ENCODE data around the gene AURKAIP1. TPM values are rescaled to one million over a fixed set of nuclear protein-coding genes. Genes with fewer than 3 reads are reported as not detected.

Gene AURKAIP1
- total RNA-seq, 1 experiment from 2014 or later: 823 TPM

DNA sequence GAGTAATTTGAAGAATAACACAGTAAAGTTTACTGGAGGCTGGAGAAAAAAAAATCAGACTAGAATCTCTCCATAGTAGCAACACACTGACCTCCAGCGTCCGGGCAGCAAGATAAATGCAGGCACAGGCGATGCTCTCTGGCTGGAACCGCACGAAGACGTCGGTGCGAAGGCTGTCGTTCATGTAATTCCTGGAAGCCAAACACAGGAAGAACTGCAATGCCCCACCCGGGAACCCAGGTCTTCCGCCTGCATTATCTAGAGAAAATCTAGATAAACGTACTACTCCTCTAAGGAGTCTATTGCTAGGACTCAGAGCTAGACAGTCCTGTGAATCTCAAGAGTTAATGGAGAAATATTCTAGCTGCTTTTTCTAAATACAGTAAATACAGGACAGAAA is 15.7 kb upstream of the AURKAIP1 start:
- H3K9me3 ChIP-seq (ENCODE audit: low read length): no peaks in the 10 kb centered on the region
- H3K9ac ChIP-seq (ENCODE audit: low read length): no peak overlapping the region
- H2AFZ ChIP-seq (ENCODE audit: low read length): no peak overlapping the region
- no peak overlapping the region for H3K4me2 ChIP-seq (ENCODE audit: low read length)
- no peak for TF ChIP-seq EZH2 (IDR thresholded peaks at IDR 0.05; ENCODE audit: low read length, unreplicated experiment)
- TF ChIP-seq CTCF (conservative IDR thresholded peaks at IDR 0.05; ENCODE audit: low read depth, low read length): no peak
- TF ChIP-seq EZH2phosphoT487 (IDR thresholded peaks at IDR 0.05; ENCODE audit: borderline replicate concordance, low read length): no peak
- intact Hi-C loops (cut with micrococcal nuclease): no loop called here
- H3K27ac ChIP-seq (ENCODE audit: low read length): no peak overlapping the region
- H3K36me3 ChIP-seq (ENCODE audit: low read depth, low read length): peaks cover 94% of the 10 kb centered on the region
- H3K4me3 ChIP-seq (ENCODE audit: low read length): no peak overlapping the region
- H3K9me2 ChIP-seq (replicated peaks; ENCODE audit: low read length): no peaks in the 10 kb centered on the region
- no peaks in the 10 kb centered on the region for H3K4me1 ChIP-seq (ENCODE audit: insufficient read depth, low read length)
- ChIA-PET POLR2A (ENCODE audit: unreplicated experiment) (no interaction called here), CTCF (no interaction called here)
- TSS peak; percentile 21 for BruUV-seq (replicated peaks)
- ATAC-seq (no peak), DNase-seq (no peak)
- H3F3A ChIP-seq (ENCODE audit: low read length, unreplicated experiment): no peaks in the 10 kb centered on the region
- no peaks in the 10 kb centered on the region for H3K27me3 ChIP-seq (ENCODE audit: low read length)
- peaks cover 74% of the 10 kb centered on the region for H3K79me2 ChIP-seq (ENCODE audit: low read length)
- 0 out of 2 replicates have a peak, but pooled peaks cover 11% of the 10 kb centered on the region for H4K20me1 ChIP-seq (ENCODE audit: low read length)

- intact Hi-C loops (cut with micrococcal nuclease): no loop called here
These were observed 13.1 kb upstream of the AURKAIP1 start for GRCh38 chr1:1388078-1388472.

More at GRCh38 chr1:1388078-1388472, 13.1 kb upstream of the AURKAIP1 start:
- 0 out of 2 replicates have a peak, but pooled peaks cover under 1% of the 10 kb centered on the region for H4K20me1 ChIP-seq (ENCODE audit: low read length)
- no peaks in the 10 kb centered on the region for H3K4me1 ChIP-seq (ENCODE audit: insufficient read depth, low read length)
- DNase-seq: no peak
- peaks cover 68% of the 10 kb centered on the region for H3K79me2 ChIP-seq (ENCODE audit: low read length)
- CTCF ChIA-PET: interaction anchor here (0.6 kb wide), 1 partner anchor 118 kb away, joined by 4 read pairs; no protein-coding TSS in a partner anchor
- H3K36me3 ChIP-seq (ENCODE audit: low read depth, low read length): peaks cover 83% of the 10 kb centered on the region
- H3K9ac ChIP-seq (ENCODE audit: low read length): no peak overlapping the region
- no peaks in the 10 kb centered on the region for H3K27me3 ChIP-seq (ENCODE audit: low read length)
- no peaks in the 10 kb centered on the region for H3K9me2 ChIP-seq (replicated peaks; ENCODE audit: low read length)
- H3K27ac ChIP-seq (ENCODE audit: low read length): no peak overlapping the region
- H3K4me3 ChIP-seq (ENCODE audit: low read length): no peak overlapping the region
- H2AFZ ChIP-seq (ENCODE audit: low read length): no peak overlapping the region
- TF ChIP-seq CTCF (conservative IDR thresholded peaks at IDR 0.05; ENCODE audit: low read depth, low read length) (no peak), EZH2 (IDR thresholded peaks at IDR 0.05; ENCODE audit: low read length, unreplicated experiment) (no peak), EZH2phosphoT487 (IDR thresholded peaks at IDR 0.05; ENCODE audit: borderline replicate concordance, low read length) (no peak)
- no peak overlapping the region for H3K4me2 ChIP-seq (ENCODE audit: low read length)
- no peaks in the 10 kb centered on the region for H3K9me3 ChIP-seq (ENCODE audit: low read length)
- ATAC-seq: no peak
- POLR2A ChIA-PET (ENCODE audit: unreplicated experiment): no interaction called here
- no peaks in the 10 kb centered on the region for H3F3A ChIP-seq (ENCODE audit: low read length, unreplicated experiment)
- no TSS peak for BruUV-seq (replicated peaks)
